Measurements from ENCODE around the gene PAX9.
"Not testable (repeated sequence)": the region's sequence is repeated elsewhere in the genome, so short reads cannot be mapped to it uniquely, and the experiment has no call there.

PAX9 gene

DNA sequence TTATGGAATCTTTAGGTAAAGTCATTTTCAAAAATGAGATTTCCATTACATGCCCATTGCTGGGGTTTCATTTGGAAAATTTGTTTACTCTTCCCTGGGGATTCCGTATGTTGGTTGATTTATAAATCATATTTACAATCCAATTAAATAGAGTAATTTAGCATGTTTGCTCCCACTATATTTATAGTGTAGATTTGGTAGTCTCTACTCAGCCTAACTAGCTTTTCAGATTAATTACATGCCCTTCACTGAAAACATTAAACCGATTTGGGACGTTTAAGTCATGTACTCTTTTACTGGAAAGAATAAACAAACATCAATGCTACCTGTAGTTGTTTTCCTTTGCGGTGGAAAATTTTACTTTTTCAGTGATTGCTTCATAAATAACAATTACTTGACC, 10.4 kb downstream of the PAX9 start:
- DNase-seq (ENCODE audit: low read depth in 2 of 2) = no peak

DNA sequence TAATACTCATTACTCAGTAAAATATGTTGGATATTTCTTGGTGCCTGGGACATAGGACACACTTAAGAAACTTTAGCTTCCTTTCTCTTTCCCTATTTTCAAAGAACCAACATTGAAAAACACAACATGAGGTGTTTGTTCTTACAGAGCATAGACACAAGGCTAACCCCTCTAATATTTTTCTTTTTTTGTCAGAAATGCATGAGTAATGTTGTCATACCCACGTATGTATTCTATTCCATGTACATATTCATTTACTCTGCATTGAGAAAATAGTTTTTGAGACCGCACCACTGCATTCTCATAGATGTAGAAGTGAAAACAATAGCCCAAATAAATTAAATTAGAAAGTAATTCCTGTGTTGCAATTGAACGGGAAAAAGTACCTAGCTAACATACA, 13.0 kb downstream of the PAX9 start:
- DNase-seq (ENCODE audit: low read depth in 2 of 2) = no peak

DNA sequence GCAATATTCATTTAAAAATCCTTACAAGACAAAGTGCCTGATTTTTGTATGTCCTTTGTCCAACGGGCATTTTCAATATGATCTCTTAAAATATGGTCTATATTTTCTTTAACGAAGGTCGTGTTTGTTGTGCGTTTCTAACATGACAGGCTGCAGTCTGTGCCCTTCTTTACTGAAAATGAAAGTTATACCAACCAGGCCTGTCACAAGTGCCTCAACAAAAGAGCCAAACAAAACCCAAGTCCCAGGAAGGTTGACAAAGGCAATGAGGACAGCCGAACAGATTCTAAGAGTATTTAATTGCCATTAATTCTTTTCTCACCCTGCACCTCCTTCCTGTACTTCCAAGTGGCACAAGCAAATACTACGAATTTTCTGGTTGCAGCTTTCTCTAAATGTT, 13.9 kb downstream of the PAX9 start:
- DNase-seq (ENCODE audit: low read depth in 2 of 2) = no peak

DNA sequence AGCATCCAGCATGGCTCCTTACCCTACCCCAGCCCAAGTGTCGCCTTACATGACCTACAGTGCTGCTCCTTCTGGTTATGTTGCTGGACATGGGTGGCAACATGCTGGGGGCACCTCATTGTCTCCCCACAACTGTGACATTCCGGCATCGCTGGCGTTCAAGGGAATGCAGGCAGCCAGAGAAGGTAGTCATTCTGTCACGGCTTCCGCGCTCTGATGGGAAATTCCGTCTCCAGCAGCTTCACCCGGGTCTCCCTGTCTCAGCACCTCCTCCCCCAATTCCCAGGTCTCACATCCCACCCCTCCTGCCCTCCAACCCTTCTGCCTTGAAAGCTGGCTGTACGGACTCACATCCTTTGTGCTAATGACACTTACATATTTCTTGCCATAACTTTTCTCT, 14.6 kb downstream of the PAX9 start:
- no peak for DNase-seq (ENCODE audit: low read depth in 2 of 2)

DNA sequence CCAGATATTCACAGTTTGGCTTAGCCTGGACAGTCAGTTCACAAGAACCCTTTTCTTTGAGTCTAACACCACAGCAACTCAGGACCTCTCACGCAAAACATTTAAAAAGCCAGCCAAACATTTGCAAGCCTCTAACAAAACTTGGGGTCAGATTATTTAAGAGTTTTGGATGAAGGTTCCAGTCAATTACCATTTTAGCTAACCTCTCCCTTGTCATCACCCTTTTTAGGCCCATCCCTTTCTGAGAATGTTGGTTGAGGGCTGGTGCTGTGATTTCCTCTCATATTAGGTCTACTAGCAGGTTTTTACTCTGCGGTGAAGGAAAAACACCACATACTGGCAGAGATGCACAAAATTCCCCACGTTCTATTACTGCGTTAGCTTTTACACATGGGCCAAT, 20.7 kb downstream of the PAX9 start:
- DNase-seq (ENCODE audit: low read depth in 2 of 2) = no peak

DNA sequence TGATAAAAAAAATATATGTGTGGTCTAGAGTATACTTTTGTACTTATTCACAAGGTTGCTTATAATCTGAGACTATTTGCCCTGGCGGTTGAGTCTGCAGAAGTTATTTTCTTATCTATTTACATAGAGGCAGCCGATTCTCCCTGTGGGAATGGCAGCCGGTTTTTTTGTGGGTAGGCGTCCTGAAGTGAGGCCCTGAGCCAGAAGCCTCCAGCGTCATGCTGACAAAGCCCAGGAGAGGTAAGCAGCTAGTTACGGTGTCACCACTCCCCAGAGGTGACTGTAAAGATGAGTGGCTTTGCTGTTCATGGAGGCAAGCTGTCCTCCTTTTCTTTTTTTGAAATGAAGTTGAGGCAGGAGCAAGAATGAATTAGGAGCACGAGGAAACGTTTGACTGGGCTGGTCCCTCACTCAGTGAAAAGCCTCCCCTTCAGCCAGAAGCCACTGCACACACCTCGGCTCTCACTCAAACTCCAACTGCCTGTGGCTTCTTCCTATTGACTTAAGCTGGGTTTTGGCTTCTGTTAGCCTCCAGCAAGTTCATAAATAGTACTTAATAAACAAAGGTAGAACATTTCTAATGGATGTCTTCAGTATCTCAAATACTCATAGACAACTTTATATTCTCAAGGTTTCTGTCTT, 21.5 kb downstream of the PAX9 start:
- DNase-seq (ENCODE audit: low read depth in 2 of 2) = no peak

DNA sequence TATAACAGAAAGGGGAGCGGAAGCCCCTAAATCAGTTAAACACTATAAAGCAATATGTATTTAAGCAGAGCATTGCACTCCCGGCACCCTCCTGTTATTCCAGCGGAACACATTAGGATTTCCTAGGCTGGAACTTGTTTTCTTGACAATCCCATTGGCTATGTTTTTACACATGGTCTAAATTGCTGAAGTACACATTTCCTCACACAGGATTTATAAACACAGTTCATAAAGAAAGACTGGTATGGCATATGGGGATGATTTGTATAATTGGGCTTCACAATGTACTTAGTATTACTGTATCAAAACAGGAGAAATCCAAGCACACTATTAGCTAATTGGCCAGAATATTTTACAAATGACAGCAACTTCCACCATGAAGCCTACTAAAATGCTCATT, 23.3 kb downstream of the PAX9 start:
- no peak for DNase-seq (ENCODE audit: low read depth in 2 of 2)

DNA sequence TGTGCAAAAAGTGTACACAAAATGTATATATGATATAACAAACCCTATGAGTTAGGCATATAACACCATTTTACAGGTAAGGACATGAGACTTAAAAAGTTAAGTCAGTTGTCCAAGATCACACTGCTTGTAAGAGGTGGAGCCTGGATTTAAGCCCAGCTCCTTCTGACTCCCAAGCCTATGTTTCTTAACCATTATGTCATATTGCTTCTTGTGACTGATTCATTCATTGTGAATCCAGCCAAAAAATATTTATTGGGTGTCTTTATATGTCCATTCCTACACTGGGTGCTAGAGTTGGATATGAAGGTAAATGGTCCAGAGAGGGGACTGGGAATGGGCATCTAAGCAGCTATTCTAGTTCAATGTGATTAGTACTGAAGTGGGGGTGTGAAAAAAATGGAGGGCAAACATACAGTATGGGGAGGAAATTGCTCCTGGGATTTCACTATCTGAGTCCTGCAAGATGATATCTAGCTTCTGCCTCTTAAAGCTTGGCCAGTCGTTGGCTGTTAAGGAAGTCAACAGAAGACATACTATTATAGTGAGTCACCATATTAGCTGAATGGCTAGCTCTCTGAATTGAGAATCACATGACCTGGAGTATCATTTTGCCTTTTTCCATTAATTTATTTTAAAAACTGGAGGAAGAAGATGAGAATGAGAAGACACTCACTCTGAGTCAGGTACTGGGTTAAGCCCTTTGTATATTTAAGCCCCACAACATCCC, 28.8 kb downstream of the PAX9 start:
- DNase-seq (ENCODE audit: low read depth in 2 of 2) = no peak

DNA sequence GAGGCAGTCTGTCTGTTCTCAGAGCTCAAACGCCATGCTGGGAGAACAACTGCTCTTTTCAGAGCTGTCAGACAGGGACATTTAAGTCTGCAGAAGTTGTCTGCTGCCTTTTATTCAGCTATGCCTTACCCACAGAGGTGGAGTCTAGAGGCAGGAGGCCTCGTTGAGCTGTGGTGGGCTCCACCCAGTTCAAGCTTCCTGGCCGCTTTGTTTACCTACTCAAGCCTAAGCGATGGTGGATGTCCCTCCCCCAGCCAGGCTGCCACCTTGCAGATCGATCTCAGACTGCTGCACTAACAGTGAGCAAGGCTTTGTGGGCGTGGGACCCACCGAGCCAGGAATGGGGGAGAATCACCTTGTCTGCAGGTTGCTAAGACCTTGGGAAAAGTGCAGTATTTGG, 37.8 kb downstream of the PAX9 start:
- not testable (repeated sequence) for DNase-seq (ENCODE audit: low read depth in 2 of 2)

DNA sequence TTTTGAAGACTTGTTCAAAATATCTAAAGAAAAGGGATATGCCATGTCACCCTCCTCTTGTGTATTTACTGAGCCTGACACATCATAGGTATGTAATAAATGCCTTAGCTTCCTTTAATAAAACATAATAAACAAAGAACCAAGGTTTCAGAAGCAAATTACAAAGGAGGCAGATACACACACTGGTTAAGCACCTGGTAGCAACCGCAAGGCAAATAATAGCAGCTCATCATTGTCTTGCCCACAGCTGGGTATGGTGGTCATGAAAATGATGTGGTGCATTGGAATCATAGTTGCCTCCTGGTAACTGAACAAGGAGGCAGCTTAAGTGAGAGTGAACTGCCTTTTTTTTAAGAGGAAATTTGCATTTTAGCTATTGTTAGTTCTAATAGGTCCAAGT, 39.0 kb downstream of the PAX9 start:
- no peak for DNase-seq (ENCODE audit: low read depth in 2 of 2)

DNA sequence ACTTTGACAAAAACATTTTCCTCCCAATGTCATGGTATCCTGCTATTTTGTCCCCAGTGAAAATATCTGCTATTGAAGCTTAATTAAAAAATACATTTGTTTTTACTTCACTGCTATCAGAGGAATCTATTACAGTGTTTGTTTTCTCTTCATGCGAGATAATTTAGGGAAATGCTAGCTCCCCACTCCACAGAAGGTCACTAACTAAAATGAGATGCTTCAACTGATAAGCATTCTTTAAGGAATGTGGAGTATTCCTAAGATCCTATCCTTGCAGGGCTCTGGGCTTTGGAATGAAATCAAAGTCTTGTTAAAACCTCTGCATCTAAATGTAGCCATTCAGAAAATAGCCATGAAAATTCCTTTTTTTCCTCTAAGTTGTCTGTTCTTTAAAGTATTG, 39.5 kb downstream of the PAX9 start:
- no peak for DNase-seq (ENCODE audit: low read depth in 2 of 2)

DNA sequence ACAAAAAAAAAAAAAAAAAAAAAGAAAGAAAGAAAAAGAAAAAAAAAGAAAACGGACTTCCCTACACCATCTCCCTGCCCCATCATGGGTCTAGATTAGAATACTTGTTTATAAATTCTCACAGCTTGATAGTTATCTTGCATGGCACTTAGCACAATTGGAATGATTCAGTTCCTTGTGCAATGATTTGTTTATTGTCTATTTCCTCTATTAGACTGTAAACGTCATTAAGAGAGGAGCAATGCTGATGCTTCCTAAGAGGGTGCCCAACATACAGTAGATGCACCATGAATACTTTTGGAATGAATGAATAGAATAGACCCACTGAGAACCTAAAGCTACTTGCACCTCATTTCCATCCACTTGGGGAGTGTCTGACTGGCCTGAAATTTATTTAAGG, 40.8 kb downstream of the PAX9 start:
- DNase-seq (ENCODE audit: low read depth in 2 of 2) = no peak

DNA sequence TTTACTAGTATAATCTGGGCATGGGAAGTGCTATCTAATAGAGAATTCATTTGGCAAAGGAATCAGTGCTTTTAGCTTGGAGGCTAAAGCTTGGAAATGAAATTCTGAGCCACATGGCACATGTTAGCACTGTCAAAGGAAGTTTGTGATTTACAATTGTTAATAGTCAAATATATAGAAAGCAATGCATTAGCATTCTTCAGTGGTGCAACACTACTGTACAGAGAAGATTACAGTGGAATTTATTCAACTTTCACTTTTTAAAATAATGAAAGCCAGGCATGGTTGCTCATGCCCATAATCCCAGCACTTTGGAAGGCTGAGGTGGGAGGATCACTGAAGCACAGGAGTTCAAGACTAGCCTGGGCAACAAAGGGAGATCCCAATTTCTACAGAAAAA, 45.9 kb downstream of the PAX9 start:
- DNase-seq (ENCODE audit: low read depth in 2 of 2) = no peak

DNA sequence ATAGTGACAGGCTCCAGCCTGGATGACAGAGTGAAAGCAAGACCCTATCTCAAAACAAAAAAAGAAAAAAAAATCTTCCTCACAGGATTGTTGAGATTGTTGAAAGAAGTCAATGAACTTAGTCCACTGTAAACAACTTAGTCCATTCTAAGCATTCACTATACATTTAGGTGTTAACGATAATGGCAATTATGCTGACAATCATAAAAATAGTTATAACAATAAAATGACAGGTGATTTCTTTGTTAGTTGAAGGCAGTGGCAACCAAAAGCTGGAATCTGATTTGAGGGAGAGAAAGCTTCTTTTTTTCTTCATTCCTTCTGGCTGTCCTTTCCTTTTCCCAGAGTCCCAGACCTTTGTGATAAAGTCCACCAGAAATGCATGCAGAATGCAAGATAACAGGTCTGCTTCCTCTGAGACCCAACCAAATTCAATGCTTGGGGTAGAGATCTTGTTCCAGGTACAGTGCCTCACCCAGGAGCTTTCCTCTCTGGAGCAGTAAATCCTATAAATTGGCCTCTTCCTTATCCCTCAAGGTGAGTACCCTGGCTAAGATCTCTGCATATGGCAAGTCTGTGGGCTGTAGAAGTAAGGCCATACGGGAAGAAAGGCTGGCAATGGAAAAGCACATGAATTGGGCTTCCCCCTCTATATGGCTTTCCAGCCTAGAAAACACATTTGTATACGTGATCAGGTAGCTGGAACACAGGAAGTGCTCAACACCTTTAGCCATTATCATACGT, 52.5 kb downstream of the PAX9 start:
- DNase-seq (ENCODE audit: low read depth in 2 of 2) = no peak

DNA sequence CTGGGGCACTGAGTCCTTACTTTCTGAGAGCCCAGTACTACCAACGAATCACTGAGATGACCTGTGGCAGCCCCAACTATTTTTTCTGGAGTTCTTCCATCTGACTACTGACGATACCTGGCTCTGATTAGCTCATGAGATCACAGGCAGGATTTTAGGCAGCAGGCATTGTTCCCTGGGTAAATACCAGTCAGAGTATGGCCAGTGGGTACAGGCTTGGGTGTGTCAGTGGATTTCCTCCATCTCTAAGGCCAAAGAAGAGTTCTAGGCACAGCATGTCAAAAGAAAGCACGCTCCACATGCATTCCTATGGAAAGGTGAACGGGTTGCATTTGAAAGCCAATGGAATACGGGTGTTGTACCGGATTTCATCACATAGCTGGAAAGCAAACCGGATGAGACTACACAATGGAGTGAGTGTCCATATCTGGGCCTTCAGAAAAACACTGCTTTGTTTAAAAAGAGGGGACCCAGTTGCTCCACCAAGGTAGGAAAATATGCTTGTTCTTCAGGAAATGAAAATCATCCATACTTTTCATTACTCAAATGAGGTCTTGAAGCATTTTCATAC, 55.0 kb downstream of the PAX9 start:
- no peak for DNase-seq (ENCODE audit: low read depth in 2 of 2)

DNA sequence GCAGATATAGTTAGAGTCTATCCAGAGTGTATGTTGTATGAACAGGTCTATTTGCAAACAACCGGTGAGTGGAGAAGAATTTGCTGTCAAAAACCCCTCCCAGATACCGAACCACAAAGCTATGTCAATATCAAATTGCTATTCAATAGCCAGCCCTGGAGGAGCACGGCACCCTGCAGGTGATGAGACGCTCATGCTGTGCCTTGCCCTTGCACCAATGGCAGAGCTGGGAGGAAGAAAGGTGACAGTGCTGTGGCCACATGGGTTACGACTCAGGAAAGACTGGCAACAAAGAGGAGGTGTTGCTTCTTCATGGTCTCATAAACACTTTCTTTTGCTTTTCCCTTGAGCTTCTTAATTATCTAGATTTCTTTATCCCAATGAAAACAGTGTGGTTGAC, 55.7 kb downstream of the PAX9 start:
- DNase-seq (ENCODE audit: low read depth in 2 of 2) = no peak

DNA sequence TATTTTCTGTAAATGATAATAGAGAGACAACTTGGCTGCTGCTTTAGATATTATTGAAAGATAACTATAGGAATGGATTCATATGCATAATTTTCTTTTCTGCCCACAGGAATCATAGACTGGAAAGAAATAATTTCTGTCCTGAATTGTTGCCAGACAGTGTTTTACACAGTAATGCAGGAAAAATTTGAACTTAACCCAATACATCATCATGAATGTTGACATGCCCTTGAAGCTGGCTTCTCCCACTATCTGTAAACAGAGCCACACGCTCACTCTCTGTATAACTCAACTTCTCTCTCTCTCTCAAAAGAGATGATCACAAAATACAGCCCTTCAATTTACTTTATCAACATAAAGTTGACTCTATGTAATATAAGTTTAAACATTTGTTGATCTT, 56.6 kb downstream of the PAX9 start:
- no peak for DNase-seq (ENCODE audit: low read depth in 2 of 2)

DNA sequence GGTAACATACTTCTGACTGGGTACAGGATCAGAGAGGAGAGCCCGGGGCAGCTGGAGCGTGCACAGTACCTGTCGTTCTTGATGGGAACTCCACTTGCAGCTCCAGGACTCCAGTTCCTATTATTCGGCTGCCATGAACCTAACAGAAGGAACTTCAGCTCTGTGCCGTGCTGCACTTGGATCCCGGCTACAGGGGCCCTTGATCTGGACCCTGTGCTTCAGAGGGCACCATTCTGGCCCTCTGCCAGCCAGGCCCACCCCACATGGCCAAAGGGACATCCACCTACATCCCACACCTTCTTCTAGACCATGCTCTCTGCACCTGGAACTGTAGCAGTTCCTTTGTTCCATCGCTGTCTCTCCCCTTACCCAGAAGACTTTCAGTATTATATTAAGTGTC, 58.2 kb downstream of the PAX9 start:
- no peak for DNase-seq (ENCODE audit: low read depth in 2 of 2)

DNA sequence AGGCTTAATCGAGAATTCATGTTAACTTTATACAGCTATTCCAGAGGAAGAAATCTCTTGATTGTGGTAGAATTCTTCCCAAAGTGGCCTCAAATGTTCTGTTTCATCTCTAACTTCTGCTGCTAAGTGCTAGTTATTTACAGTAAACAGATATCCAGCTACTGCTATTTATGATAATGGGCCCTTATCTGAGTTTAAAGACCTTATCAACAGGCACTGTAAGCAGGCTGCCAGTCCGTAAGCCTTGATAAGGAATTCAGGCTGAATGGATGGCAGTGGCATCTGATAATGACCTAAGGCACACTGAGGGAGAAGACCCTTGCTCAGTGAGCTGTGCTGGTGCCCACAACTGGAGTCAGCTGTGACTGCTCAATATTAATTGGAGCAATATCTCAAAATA, 59.0 kb downstream of the PAX9 start:
- DNase-seq (ENCODE audit: low read depth in 2 of 2) = no peak

DNA sequence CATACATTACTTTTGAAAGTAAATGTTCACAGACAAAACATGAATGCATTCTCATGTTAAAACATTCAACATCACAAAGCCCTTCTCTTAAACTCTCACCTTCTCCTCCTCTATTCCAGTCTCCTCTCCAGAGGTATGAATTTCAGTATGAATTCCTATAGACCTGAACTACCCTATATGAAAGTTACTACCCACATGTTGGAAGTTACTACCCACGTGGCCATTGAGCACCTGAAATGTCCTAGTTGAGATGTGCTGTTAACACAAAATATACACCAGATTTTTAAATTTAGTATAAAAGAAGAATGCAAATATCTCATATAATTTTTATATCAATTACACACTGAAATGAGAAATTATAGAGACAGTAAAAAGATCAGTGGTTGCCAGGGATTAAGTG, 60.2 kb downstream of the PAX9 start:
- no peak for DNase-seq (ENCODE audit: low read depth in 2 of 2)

DNA sequence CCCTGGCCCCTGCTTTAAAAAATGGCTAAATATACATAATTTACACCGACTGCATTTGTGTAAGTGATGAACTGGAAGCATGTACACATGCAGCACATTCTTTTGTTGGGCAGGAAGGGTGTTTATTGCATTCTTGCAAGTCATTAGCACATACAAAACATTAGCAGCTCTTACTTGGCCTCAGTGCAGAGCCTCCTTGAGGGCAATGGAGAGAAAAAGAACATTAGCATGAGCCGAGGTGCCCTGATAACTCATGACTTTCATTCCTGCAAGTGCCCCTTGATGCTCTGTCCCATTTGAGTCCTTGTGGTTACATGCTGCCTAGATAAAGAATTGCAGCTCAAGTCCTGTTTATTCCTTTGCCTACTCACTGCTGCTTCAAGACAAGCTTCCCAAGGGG, 61.9 kb downstream of the PAX9 start:
- DNase-seq (ENCODE audit: low read depth in 2 of 2) = no peak

DNA sequence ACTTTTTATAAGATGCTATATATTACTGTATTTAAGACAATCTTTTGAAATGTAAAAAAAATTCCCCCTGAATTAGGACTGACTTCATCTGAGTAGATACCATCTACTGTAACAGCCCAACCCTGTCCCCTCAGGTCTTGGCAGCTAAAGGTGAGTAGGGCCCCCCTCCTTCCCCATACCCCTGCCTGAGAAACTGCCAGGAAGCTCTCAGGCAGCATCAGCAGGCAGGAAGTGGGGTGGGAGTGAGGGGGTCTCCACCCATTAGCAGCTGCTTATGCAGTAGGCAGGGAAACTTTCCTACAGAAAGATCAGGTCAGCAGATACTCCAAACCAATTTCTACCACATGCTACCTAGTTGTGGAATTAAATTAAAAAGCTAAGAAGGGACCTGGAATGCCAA, 62.5 kb downstream of the PAX9 start:
- no peak for DNase-seq (ENCODE audit: low read depth in 2 of 2)

DNA sequence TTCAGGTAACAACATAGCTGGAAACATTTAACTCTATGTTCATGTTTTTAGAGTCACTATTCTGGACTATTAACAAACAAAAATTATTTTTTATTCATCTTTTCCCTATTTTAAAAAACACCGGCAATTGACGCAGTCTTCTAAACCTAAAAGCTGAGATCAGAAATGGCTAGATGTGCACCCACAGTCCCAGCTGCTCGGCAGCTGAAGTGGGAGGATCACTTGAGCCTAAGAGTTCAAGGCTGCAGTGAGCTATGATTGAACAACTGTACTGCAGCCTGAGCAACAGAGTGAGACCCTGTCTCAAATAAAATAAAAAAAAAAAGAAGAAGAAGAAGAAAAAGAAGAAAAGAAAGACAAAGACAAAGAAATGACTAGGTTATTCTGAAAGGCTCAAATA, 64.5 kb downstream of the PAX9 start:
- DNase-seq (ENCODE audit: low read depth in 2 of 2) = no peak
